ENCODE data around the gene ARHGAP6. TPM values are rescaled to one million over a fixed set of nuclear protein-coding genes. Genes with fewer than 3 reads are reported as not detected.

The ARHGAP6 gene
- total RNA-seq, 1 experiment from 2014 or later, result 0.07 TPM

DNA sequence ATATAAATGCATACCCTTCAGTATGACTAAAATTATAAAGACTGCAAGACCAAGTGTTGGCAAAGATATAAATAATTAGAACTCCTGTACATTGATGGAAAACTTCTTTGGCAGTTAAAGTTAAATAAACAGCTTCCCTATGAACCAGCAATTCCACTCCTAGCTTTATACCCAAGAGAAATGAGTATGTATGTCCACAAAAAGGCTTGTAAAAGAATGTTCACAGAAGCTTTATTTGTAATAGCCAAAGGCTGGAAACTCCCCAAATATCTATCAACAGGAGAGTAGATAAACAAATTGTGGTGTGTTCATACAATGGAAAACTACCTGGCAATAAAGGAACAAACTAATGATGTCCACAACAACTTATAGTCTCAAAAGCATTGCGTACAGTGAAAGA, 187.7 kb downstream of the ARHGAP6 start:
- H2BK20ac ChIP-seq (ENCODE audit: low read depth, low read length, poor library complexity, severe bottlenecking), result no peak overlapping the region
- H3K23me2 ChIP-seq (ENCODE audit: insufficient read length, low read depth, low read length, poor library complexity, severe bottlenecking), result no peaks in the 10 kb centered on the region
- H3K4me2 ChIP-seq (ENCODE audit: insufficient read depth, insufficient read length, low read length), result no peak overlapping the region
- no peaks in the 10 kb centered on the region for H3K27me3 ChIP-seq (ENCODE audit: insufficient read depth, low read length)
- Mint-ChIP-seq H3K9me3 (peaks cover 67 to 73% of the 10 kb centered on the region in 2 experiments), H3K27me3 (ENCODE audit: low read depth) (peaks cover 1% of the 10 kb centered on the region), H3K4me1 (peaks cover 12 to 21% of the 10 kb centered on the region in 2 experiments; a peak in 3 of 4 replicates), H3K36me3 (ENCODE audit: insufficient read depth in 1 of 3, low read depth in 3 of 3) (peaks cover 0 to 3% (median 0%) of the 10 kb centered on the region in 3 experiments; a peak in 2 of 7 replicates), H3K4me3 (no peak overlapping the region), H3K27ac (no peak overlapping the region)
- no peak overlapping the region for H3T11ph ChIP-seq (ENCODE audit: low read length)
- H3K56ac ChIP-seq (ENCODE audit: insufficient read length, low read depth, low read length), result no peak overlapping the region
- H2BK120ac ChIP-seq (ENCODE audit: low read depth, low read length, poor library complexity, severe bottlenecking), result no peak overlapping the region
- no peaks in the 10 kb centered on the region for H3K79me2 ChIP-seq (ENCODE audit: insufficient read depth, low read length)
- DNase-seq, result no peak
- H3K14ac ChIP-seq (ENCODE audit: insufficient read depth, low read length), result no peak overlapping the region
- H2AFZ ChIP-seq (ENCODE audit: low read length), result no peak overlapping the region
- H3K4ac ChIP-seq (ENCODE audit: low read depth, low read length), result no peak overlapping the region
- TF ChIP-seq, protein P1, sequence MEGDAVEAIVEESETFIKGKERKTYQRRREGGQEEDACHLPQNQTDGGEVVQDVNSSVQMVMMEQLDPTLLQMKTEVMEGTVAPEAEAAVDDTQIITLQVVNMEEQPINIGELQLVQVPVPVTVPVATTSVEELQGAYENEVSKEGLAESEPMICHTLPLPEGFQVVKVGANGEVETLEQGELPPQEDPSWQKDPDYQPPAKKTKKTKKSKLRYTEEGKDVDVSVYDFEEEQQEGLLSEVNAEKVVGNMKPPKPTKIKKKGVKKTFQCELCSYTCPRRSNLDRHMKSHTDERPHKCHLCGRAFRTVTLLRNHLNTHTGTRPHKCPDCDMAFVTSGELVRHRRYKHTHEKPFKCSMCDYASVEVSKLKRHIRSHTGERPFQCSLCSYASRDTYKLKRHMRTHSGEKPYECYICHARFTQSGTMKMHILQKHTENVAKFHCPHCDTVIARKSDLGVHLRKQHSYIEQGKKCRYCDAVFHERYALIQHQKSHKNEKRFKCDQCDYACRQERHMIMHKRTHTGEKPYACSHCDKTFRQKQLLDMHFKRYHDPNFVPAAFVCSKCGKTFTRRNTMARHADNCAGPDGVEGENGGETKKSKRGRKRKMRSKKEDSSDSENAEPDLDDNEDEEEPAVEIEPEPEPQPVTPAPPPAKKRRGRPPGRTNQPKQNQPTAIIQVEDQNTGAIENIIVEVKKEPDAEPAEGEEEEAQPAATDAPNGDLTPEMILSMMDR (conservative IDR thresholded peaks at IDR 0.05), result no peak
- no peak overlapping the region for H3K23ac ChIP-seq (ENCODE audit: insufficient read length, low read depth, low read length)
- no peak overlapping the region for H2BK5ac ChIP-seq (ENCODE audit: insufficient read length, low read length)
- no peak overlapping the region for H4K8ac ChIP-seq (replicated peaks; ENCODE audit: insufficient read length, low read depth, low read length)
- H3K27ac ChIP-seq (ENCODE audit: insufficient read length, low read depth, low read length), result no peak overlapping the region
- H3K9ac ChIP-seq (ENCODE audit: extremely low read depth, insufficient read length, low read length), result no peak overlapping the region
- no peaks in the 10 kb centered on the region for H3K9me3 ChIP-seq (ENCODE audit: control insufficient read depth, low read depth, low read length)
- no peak overlapping the region for H4K91ac ChIP-seq (ENCODE audit: insufficient read length, low read depth, low read length)
- peaks cover 7% of the 10 kb centered on the region; the same call in 1 of the 2 replicates for H3K4me1 ChIP-seq (ENCODE audit: insufficient read depth, low read length)
- H2BK15ac ChIP-seq (ENCODE audit: low read depth, low read length), result no peak overlapping the region
- no peak overlapping the region for H3K18ac ChIP-seq (ENCODE audit: insufficient read length, low read depth, low read length)
- H3K79me1 ChIP-seq (ENCODE audit: insufficient read depth, low read depth, low read length, poor library complexity, severe bottlenecking), result no peaks in the 10 kb centered on the region
- no peak overlapping the region for H2BK12ac ChIP-seq (ENCODE audit: insufficient read length, low read depth, low read length)
- no peaks in the 10 kb centered on the region for H4K20me1 ChIP-seq (ENCODE audit: control insufficient read depth, insufficient read depth, insufficient read length)
- H4K5ac ChIP-seq (ENCODE audit: insufficient read length, low read depth, low read length), result no peak overlapping the region
- no CpG with 5 or more reads among the region's 1 CpG for WGBS (ENCODE audit: extremely low coverage, insufficient read length, low lambda C conversion rate)
- H2AK5ac ChIP-seq (ENCODE audit: insufficient read length, low read length), result no peak overlapping the region

Data from H9 (cell line).